AG09309 (cell line): Measurements from ENCODE around the gene PTPRA.

ENCODE experiments used
- DNase-seq: peaks from one replicate; pipeline ENCODE4 v3.0.0-alpha.2; 2010; ENCODE audit warnings: low read depth
- H3K4me3 ChIP-seq: 2 replicates; pipeline ENCODE4 v1.5.1; 2011; ENCODE audit warnings: mild to moderate bottlenecking, low read depth, low read length, moderate library complexity; ENCODE audit not compliant: control insufficient read depth
- CTCF ChIP-seq: IDR thresholded peaks from 2 replicates; pipeline ENCODE4 v1.5.1; 2011; ENCODE audit warnings: mild to moderate bottlenecking, low read depth, low read length, inconsistent platforms; ENCODE audit not compliant: insufficient read depth, control insufficient read depth; ENCODE audit errors: missing control alignments

PTPRA gene

GRCh38 chr20:2981646-2982045, 108.4 kb downstream of the PTPRA start:
- H3K4me3 ChIP-seq = no peak overlapping the region
- no peak for DNase-seq
- TF ChIP-seq CTCF = no peak

DNA sequence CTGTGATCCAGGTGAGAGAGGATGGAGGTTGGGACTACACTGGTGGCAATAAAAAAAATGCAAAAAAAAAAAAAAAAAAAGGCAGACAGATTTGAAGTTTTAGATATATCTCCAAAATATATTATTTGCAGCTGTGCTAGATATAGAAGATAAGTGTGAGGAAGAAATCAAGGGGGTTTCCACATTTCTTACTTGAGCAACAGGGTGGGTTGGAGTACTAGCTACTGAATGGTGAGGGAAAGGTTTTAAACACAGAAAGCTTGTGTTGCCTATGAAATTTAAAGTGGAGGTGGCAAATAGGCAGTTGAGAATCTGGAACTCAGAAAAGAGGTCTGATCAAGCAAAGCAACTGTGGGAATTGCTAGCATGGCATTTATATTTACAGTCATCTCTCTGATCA, 110.2 kb downstream of the PTPRA start:
- no peak for DNase-seq

DNA sequence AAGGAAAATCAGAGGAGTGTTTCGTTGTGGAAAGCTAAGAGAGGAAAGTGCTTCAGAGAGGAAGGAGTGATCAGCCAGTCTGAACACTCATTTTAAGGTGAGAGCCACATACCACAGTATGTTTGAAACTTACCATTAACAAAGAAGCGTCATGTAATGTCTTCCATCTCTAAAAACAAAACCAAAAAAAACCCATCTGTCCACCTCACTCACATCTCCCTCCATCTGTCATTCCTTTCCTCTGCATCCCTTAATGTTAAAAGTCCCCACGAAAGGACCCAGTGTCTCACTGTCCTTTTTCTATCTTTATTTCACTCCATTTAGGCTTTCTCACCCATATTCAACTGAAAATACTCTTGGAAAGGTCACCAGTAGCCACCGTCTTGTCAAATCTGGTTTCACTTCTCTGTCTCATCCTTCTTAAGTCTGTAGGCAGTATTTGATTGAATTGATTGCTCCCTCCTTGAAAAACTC, 110.8 kb downstream of the PTPRA start:
- no peak for DNase-seq
- no peak overlapping the region for H3K4me3 ChIP-seq
- no peak for TF ChIP-seq CTCF

More for the DNA sequence above, 110.2 kb downstream of the PTPRA start:
- no peak for TF ChIP-seq CTCF
- H3K4me3 ChIP-seq = no peak overlapping the region

GRCh38 chr20:2984956-2985661, 111.8 kb downstream of the PTPRA start:
- H3K4me3 ChIP-seq = no peak overlapping the region
- no peak for TF ChIP-seq CTCF
- DNase-seq = no peak

- no peak for TF ChIP-seq CTCF
- H3K4me3 ChIP-seq = no peak overlapping the region
- no peak for DNase-seq
Observed at GRCh38 chr20:2986466-2986865, 113.2 kb downstream of the PTPRA start.

DNA sequence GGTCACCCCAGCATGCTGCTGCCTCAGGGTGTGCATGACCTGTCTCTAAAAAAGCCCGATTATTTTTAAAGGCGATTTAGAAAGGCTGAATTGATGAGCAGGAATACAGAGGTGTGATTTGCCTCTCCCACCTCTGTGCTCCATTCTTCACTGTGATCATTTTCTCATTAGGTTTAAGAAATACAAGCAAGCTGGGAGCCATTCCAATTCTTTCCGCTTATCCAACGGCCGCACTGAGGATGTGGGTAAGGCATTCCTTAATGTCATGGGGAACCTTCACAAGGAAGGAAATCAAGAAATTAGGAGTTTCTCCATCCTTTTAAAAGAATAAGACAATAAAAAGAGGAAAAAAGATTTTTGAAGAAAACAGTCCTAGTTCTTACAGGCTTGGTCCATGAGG, 114.6 kb downstream of the PTPRA start:
- no peak for TF ChIP-seq CTCF
- H3K4me3 ChIP-seq = no peak overlapping the region
- no peak for DNase-seq
